Measurements from ENCODE around the gene CD274. TPM values are rescaled to one million over a fixed set of nuclear protein-coding genes. Genes with fewer than 3 reads are reported as not detected.

CD274 gene
- polyA plus RNA-seq, 3 donors, result 0.24 to 0.84 TPM; not detected in 1

DNA sequence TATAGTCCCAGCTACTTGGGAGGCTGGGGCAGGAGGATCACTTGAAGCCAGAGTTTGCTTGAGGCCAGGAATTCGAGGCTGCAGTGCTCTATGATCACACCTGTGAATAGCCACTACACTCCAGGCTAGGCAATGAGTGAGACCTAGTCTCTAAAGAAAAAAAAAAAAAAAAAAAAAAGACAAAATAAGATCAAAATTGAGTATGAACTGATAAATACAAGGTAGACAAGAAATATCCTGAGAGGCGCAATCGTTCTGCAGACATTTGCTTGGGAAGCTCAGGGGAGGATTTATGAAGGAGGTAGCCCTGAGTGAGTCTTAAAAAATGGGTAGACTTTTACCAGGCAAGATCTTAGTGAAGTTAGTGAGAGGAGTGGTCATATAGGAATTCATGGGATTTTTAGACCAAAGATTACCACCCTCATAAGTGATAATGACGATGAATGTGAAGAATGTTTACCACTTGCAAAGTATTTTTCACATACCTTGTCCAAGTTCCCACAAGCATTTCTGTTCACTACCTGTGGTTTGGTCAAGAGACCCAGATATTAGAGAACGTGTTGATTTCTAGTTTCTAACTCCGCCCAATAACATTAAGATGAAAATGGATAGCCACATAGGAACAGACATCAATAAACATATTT lies 64.4 kb downstream of the CD274 start:
- no peak overlapping the region for H3K4me3 Mint-ChIP-seq
- Histone ChIP-seq H3K4me1 (ENCODE audit: control insufficient read depth in 1 of 2, insufficient read depth in 2 of 2, low read length in 2 of 2) (peaks cover 58 to 69% of the 10 kb centered on the region in 2 donors), H3K4me3 (replicated peaks in 1 of 3; ENCODE audit: low read depth in 2 of 3, low read length in 3 of 3) (no peak overlapping the region), H4K20me1 (ENCODE audit: insufficient read depth, low read length) (no peaks in the 10 kb centered on the region), H3K27ac (ENCODE audit: low read depth in 1 of 2, low read length in 2 of 2) (no peak overlapping the region), H2AFZ (ENCODE audit: insufficient read depth, low read depth, low read length, poor library complexity, severe bottlenecking) (no peak overlapping the region), H3K79me2 (ENCODE audit: insufficient read depth, low read length) (no peaks in the 10 kb centered on the region), H3K27me3 (ENCODE audit: control insufficient read depth in 2 of 2, insufficient read depth in 2 of 2, low read length in 2 of 2) (no peaks in the 10 kb centered on the region), H3K36me3 (replicated peaks in 1 of 2; ENCODE audit: control insufficient read depth in 1 of 2, insufficient read depth in 2 of 2, low read length in 2 of 2) (no peaks in the 10 kb centered on the region), H3K9ac (ENCODE audit: insufficient read depth, low read length, poor library complexity, severe bottlenecking) (no peak overlapping the region), H3K4me2 (replicated peaks; ENCODE audit: extremely low read depth, low read length, poor library complexity, severe bottlenecking) (no peak overlapping the region), H3K9me3 (replicated peaks in 1 of 2; ENCODE audit: control insufficient read depth in 1 of 2, insufficient read depth in 1 of 2, low read length in 2 of 2) (no peaks in the 10 kb centered on the region)
- peaks cover 71% of the 10 kb centered on the region for H3K4me1 Mint-ChIP-seq
- TF ChIP-seq, protein P1, sequence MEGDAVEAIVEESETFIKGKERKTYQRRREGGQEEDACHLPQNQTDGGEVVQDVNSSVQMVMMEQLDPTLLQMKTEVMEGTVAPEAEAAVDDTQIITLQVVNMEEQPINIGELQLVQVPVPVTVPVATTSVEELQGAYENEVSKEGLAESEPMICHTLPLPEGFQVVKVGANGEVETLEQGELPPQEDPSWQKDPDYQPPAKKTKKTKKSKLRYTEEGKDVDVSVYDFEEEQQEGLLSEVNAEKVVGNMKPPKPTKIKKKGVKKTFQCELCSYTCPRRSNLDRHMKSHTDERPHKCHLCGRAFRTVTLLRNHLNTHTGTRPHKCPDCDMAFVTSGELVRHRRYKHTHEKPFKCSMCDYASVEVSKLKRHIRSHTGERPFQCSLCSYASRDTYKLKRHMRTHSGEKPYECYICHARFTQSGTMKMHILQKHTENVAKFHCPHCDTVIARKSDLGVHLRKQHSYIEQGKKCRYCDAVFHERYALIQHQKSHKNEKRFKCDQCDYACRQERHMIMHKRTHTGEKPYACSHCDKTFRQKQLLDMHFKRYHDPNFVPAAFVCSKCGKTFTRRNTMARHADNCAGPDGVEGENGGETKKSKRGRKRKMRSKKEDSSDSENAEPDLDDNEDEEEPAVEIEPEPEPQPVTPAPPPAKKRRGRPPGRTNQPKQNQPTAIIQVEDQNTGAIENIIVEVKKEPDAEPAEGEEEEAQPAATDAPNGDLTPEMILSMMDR (IDR thresholded peaks at IDR 0.05), result no peak
- H3K27ac Mint-ChIP-seq, result peak overlapping the region in 1 of 7 donors; percentile 16
- H3K9me3 Mint-ChIP-seq, result peaks cover 0 to 2% (median 0%) of the 10 kb centered on the region in 7 donors
- WGBS (ENCODE audit: insufficient coverage), result no CpG with 5 or more reads among the region's 6 CpGs
- peaks cover 0 to 2% (median 0%) of the 10 kb centered on the region in 3 donors for H3K27me3 Mint-ChIP-seq (ENCODE audit: low read depth in 3 of 3)
- intact Hi-C loops (cut with micrococcal nuclease), result loop anchor here (10.0 kb wide), 2 partner anchors 50 to 60 kb away; partner anchors contain the start of gene CD274 (in 2 of the 2)
- H3K36me3 Mint-ChIP-seq, result peaks cover 0 to 2% of the 10 kb centered on the region in 2 donors
- no peak for DNase-seq

- peaks cover 54 to 69% of the 10 kb centered on the region in 2 donors for H3K4me1 ChIP-seq (ENCODE audit: control insufficient read depth in 1 of 2, insufficient read depth in 2 of 2, low read length in 2 of 2)
- H3K79me2 ChIP-seq (ENCODE audit: insufficient read depth, low read length), result no peaks in the 10 kb centered on the region
These were observed 64.9 kb downstream of the CD274 start for GRCh38 chr9:5515261-5515650.

More at GRCh38 chr9:5515261-5515650, 64.9 kb downstream of the CD274 start:
- H2AFZ ChIP-seq (ENCODE audit: insufficient read depth, low read depth, low read length, poor library complexity, severe bottlenecking), result no peak overlapping the region
- no peak overlapping the region for H3K9ac ChIP-seq (ENCODE audit: insufficient read depth, low read length, poor library complexity, severe bottlenecking)
- H3K4me3 ChIP-seq (replicated peaks in 1 of 3; ENCODE audit: low read depth in 2 of 3, low read length in 3 of 3), result no peak overlapping the region
- WGBS (ENCODE audit: insufficient coverage), result 95% methylated on average over 3 of the region's 4 CpGs
- Mint-ChIP-seq H3K4me3 (no peak overlapping the region), H3K4me1 (peaks cover 68% of the 10 kb centered on the region), H3K27me3 (ENCODE audit: low read depth in 3 of 3) (peaks cover 0 to 2% (median 0%) of the 10 kb centered on the region in 3 donors), H3K27ac (no peak overlapping the region), H3K9me3 (peaks cover 0 to 2% (median 0%) of the 10 kb centered on the region in 7 donors), H3K36me3 (peaks cover 0 to 2% of the 10 kb centered on the region in 2 donors)
- H4K20me1 ChIP-seq (ENCODE audit: insufficient read depth, low read length), result no peaks in the 10 kb centered on the region
- no peaks in the 10 kb centered on the region for H3K9me3 ChIP-seq (replicated peaks in 1 of 2; ENCODE audit: control insufficient read depth in 1 of 2, insufficient read depth in 1 of 2, low read length in 2 of 2)
- H3K36me3 ChIP-seq (replicated peaks in 1 of 2; ENCODE audit: control insufficient read depth in 1 of 2, insufficient read depth in 2 of 2, low read length in 2 of 2), result no peaks in the 10 kb centered on the region
- TF ChIP-seq, protein P1 (IDR thresholded peaks at IDR 0.05), result no peak
- DNase-seq, result no peak
- no peak overlapping the region for H3K27ac ChIP-seq (ENCODE audit: low read depth in 1 of 2, low read length in 2 of 2)
- no peak overlapping the region for H3K4me2 ChIP-seq (replicated peaks; ENCODE audit: extremely low read depth, low read length, poor library complexity, severe bottlenecking)
- intact Hi-C loops (cut with micrococcal nuclease), result loop anchor here (10.0 kb wide), 2 partner anchors 50 to 60 kb away; partner anchors contain the start of gene CD274 (in 2 of the 2)
- no peaks in the 10 kb centered on the region for H3K27me3 ChIP-seq (ENCODE audit: control insufficient read depth in 2 of 2, insufficient read depth in 2 of 2, low read length in 2 of 2)
